GM12892 (cell line): ENCODE data around the gene HTR6.

Source experiments
- POLR2A ChIP-seq: IDR thresholded peaks from 2 replicates; pipeline ENCODE4 v1.6.1; 2011; ENCODE audit warnings: low read depth, low read length, control low read depth
- POLR2AphosphoS5 ChIP-seq: IDR thresholded peaks from 2 replicates; pipeline ENCODE4 v1.6.1; 2011; ENCODE audit warnings: low read depth, low read length, control low read depth
- TAF1 ChIP-seq: IDR thresholded peaks from 2 replicates; pipeline ENCODE4 v1.6.1; 2011; ENCODE audit warnings: low read depth, mild to moderate bottlenecking, control low read depth, low read length, borderline replicate concordance

DNA sequence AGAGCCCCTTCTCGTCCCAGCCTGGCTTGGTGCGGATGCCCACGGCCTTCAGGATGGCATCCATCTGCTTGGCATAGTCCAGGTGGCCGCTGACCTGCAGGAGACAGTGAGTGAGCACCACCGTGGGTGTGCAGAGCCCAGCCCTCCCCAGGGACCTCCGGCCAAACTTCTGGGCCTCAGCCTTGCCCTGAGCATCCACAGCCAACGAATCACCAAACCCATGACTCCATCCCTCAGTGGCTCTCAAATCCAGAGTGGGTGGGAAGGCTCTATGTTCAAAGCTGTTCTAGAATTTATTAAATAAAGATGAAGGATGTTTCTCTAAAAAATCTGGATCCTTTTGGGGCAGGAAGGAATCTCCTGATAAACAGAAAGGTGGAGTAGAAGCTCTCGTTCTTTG is 18.7 kb downstream of the HTR6 start:
- no peak for TF ChIP-seq POLR2AphosphoS5
- TF ChIP-seq TAF1: no peak
- TF ChIP-seq POLR2A: no peak
